ENCODE results near the gene ECPAS. TPM values are rescaled to one million over a fixed set of nuclear protein-coding genes. Genes with fewer than 3 reads are reported as not detected.
A peak's percentile ranks its signal among the peaks of the same experiment; 100 is the strongest.
"Not testable (repeated sequence)": the region's sequence is repeated elsewhere in the genome, so short reads cannot be mapped to it uniquely, and the experiment has no call there.

ECPAS gene
- total RNA-seq, 1 experiment from 2014 or later = 122 TPM

DNA sequence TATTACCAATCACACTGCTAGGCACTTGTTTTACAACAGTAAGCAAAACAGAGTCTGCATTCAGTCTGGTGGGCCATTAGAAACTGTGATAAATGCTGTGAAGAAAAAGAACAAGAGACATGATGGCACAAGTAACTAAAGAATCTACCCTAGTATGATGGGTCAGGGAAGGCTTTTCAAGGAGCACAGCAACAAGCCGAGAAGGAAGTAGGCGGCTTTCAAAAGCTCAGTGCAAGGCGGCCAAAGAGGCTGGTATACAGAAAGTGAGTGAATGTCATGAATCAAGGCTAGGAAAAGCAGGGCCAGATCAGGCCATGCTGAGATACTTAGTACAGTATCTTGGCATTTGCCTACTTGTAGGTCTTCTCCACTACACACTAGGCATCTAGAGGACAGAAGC lies 76.4 kb downstream of the ECPAS start (continued):
- TF ChIP-seq, protein P1, sequence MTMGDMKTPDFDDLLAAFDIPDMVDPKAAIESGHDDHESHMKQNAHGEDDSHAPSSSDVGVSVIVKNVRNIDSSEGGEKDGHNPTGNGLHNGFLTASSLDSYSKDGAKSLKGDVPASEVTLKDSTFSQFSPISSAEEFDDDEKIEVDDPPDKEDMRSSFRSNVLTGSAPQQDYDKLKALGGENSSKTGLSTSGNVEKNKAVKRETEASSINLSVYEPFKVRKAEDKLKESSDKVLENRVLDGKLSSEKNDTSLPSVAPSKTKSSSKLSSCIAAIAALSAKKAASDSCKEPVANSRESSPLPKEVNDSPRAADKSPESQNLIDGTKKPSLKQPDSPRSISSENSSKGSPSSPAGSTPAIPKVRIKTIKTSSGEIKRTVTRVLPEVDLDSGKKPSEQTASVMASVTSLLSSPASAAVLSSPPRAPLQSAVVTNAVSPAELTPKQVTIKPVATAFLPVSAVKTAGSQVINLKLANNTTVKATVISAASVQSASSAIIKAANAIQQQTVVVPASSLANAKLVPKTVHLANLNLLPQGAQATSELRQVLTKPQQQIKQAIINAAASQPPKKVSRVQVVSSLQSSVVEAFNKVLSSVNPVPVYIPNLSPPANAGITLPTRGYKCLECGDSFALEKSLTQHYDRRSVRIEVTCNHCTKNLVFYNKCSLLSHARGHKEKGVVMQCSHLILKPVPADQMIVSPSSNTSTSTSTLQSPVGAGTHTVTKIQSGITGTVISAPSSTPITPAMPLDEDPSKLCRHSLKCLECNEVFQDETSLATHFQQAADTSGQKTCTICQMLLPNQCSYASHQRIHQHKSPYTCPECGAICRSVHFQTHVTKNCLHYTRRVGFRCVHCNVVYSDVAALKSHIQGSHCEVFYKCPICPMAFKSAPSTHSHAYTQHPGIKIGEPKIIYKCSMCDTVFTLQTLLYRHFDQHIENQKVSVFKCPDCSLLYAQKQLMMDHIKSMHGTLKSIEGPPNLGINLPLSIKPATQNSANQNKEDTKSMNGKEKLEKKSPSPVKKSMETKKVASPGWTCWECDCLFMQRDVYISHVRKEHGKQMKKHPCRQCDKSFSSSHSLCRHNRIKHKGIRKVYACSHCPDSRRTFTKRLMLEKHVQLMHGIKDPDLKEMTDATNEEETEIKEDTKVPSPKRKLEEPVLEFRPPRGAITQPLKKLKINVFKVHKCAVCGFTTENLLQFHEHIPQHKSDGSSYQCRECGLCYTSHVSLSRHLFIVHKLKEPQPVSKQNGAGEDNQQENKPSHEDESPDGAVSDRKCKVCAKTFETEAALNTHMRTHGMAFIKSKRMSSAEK (CRISPR knock-in tag; IDR thresholded peaks at IDR 0.05; ENCODE audit: borderline replicate concordance) = no peak
- TF ChIP-seq OVOL2 (CRISPR knock-in tag; IDR thresholded peaks at IDR 0.05; ENCODE audit: borderline replicate concordance) = no peak

DNA sequence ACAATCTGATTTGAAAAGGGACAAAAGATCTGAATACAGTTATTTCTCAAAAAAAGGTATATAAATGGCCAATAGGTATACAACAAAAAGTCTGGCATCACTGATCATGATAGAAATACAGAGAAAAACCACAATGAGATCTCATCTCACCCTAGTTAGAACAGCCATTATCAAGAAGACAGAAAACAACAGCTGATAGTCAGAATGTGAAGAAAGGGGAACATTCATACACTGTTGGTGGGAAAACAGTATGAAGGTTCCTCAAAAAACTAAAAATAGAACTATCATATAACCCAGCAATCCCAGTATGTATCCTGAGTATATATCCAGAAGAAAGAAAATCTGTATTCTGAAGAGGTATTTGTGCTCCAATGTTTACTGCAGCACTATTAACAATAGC lies 78.5 kb downstream of the ECPAS start:
- Mint-ChIP-seq H3K4me1 (peaks cover 31% of the 10 kb centered on the region), H3K27me3 (ENCODE audit: low read depth) (no peaks in the 10 kb centered on the region), H3K4me3 (no peak overlapping the region), H3K27ac (no peak overlapping the region), H3K36me3 (peaks cover 88% of the 10 kb centered on the region), H3K9me3 (peaks cover 49% of the 10 kb centered on the region)
- ATAC-seq (no peak), DNase-seq (ENCODE audit: low spot score) (no peak)
- ChIA-PET POLR2A (no interaction called here), CTCF (no interaction called here)
- TF ChIP-seq, protein P2, sequence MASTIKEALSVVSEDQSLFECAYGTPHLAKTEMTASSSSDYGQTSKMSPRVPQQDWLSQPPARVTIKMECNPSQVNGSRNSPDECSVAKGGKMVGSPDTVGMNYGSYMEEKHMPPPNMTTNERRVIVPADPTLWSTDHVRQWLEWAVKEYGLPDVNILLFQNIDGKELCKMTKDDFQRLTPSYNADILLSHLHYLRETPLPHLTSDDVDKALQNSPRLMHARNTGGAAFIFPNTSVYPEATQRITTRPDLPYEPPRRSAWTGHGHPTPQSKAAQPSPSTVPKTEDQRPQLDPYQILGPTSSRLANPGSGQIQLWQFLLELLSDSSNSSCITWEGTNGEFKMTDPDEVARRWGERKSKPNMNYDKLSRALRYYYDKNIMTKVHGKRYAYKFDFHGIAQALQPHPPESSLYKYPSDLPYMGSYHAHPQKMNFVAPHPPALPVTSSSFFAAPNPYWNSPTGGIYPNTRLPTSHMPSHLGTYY (CRISPR knock-in tag; IDR thresholded peaks at IDR 0.05) = no peak
- no peak for TF ChIP-seq SMAD3 (CRISPR knock-in tag; IDR thresholded peaks at IDR 0.05; ENCODE audit: borderline replicate concordance)
- TF ChIP-seq ZNF396 (CRISPR knock-in tag; IDR thresholded peaks at IDR 0.05; ENCODE audit: borderline replicate concordance) = no peak
- TF ChIP-seq, protein P3, sequence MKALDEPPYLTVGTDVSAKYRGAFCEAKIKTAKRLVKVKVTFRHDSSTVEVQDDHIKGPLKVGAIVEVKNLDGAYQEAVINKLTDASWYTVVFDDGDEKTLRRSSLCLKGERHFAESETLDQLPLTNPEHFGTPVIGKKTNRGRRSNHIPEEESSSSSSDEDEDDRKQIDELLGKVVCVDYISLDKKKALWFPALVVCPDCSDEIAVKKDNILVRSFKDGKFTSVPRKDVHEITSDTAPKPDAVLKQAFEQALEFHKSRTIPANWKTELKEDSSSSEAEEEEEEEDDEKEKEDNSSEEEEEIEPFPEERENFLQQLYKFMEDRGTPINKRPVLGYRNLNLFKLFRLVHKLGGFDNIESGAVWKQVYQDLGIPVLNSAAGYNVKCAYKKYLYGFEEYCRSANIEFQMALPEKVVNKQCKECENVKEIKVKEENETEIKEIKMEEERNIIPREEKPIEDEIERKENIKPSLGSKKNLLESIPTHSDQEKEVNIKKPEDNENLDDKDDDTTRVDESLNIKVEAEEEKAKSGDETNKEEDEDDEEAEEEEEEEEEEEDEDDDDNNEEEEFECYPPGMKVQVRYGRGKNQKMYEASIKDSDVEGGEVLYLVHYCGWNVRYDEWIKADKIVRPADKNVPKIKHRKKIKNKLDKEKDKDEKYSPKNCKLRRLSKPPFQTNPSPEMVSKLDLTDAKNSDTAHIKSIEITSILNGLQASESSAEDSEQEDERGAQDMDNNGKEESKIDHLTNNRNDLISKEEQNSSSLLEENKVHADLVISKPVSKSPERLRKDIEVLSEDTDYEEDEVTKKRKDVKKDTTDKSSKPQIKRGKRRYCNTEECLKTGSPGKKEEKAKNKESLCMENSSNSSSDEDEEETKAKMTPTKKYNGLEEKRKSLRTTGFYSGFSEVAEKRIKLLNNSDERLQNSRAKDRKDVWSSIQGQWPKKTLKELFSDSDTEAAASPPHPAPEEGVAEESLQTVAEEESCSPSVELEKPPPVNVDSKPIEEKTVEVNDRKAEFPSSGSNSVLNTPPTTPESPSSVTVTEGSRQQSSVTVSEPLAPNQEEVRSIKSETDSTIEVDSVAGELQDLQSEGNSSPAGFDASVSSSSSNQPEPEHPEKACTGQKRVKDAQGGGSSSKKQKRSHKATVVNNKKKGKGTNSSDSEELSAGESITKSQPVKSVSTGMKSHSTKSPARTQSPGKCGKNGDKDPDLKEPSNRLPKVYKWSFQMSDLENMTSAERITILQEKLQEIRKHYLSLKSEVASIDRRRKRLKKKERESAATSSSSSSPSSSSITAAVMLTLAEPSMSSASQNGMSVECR (CRISPR knock-in tag; IDR thresholded peaks at IDR 0.05; ENCODE audit: borderline replicate concordance) = no peak
- TF ChIP-seq, protein P4, sequence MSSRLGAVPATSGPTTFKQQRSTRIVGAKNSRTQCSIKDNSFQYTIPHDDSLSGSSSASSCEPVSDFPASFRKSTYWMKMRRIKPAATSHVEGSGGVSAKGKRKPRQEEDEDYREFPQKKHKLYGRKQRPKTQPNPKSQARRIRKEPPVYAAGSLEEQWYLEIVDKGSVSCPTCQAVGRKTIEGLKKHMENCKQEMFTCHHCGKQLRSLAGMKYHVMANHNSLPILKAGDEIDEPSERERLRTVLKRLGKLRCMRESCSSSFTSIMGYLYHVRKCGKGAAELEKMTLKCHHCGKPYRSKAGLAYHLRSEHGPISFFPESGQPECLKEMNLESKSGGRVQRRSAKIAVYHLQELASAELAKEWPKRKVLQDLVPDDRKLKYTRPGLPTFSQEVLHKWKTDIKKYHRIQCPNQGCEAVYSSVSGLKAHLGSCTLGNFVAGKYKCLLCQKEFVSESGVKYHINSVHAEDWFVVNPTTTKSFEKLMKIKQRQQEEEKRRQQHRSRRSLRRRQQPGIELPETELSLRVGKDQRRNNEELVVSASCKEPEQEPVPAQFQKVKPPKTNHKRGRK (CRISPR knock-in tag; IDR thresholded peaks at IDR 0.05; ENCODE audit: borderline replicate concordance) = no peak
- no peak for TF ChIP-seq NFATC4 (CRISPR knock-in tag; IDR thresholded peaks at IDR 0.05)
- TF ChIP-seq MXD4 (CRISPR knock-in tag; IDR thresholded peaks at IDR 0.05; ENCODE audit: borderline replicate concordance) = no peak

DNA sequence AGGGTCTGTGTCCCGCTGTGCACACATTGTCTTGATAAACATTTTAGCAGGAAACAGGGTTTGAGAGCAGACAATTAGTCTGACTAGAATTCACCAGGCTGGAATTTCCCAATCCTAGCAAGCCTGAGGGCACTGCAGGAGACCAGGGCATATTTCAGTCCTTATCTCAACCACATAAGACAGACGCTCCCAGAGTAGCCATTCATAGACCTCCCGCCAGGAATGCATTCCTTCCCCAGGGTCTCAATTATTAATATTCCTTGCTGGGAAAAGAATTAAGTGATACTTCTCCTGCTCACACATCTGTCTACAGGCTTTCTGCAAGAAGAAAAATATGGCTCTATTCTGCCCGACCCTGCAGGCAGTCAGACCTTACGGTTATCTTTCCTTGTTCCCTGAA lies 82.7 kb downstream of the ECPAS start:
- H3K4me3 Mint-ChIP-seq; POLR2A ChIA-PET; DNase-seq (ENCODE audit: low spot score); ATAC-seq; H3K27me3 Mint-ChIP-seq (ENCODE audit: low read depth): not testable (repeated sequence)
- Mint-ChIP-seq H3K9me3 (peaks cover 56% of the 10 kb centered on the region), H3K36me3 (peaks cover 76% of the 10 kb centered on the region), H3K27ac (peak overlapping the region; percentile 80), H3K4me1 (peaks cover 20% of the 10 kb centered on the region)
- TF ChIP-seq TEAD1 (CRISPR knock-in tag; IDR thresholded peaks at IDR 0.05) = peak; percentile 50; the same call in 1 of the 2 replicates
- CTCF ChIA-PET = interaction anchor here (1.3 to 2.0 kb wide), 2 partner anchors 9 to 10 kb away, joined by 5 read pairs; no protein-coding TSS in a partner anchor

All from WTC11 (cell line).